ENCODE data around the gene ELMOD3. TPM values are rescaled to one million over a fixed set of nuclear protein-coding genes. Genes with fewer than 3 reads are reported as not detected.

The ELMOD3 gene
- total and polyA plus RNA-seq, 4 donors: 5.5 to 15.8 (median 8.0) TPM

- H3K36me3 ChIP-seq (ENCODE audit: control insufficient read depth in 4 of 4, insufficient read depth in 3 of 4, low read depth in 1 of 4, low read length in 3 of 4): peaks cover 0 to 12% (median 6%) of the 10 kb centered on the region in 4 donors
- no peak overlapping the region for H3K4me3 ChIP-seq (ENCODE audit: low read depth in 1 of 3, low read length in 3 of 3)
- no peak overlapping the region for H3K27ac ChIP-seq (ENCODE audit: low read depth in 1 of 2, low read length in 2 of 2)
- TF ChIP-seq MAX (IDR thresholded peaks at IDR 0.05) (no peak), NR2F2 (IDR thresholded peaks at IDR 0.05) (no peak), HNF4G (IDR thresholded peaks at IDR 0.05) (no peak), GABPA (IDR thresholded peaks at IDR 0.05 in 1 of 2, conservative IDR thresholded peaks at IDR 0.05 in 1 of 2) (no peak), JUND (IDR thresholded peaks at IDR 0.05) (no peak), CTCF (IDR thresholded peaks at IDR 0.05; ENCODE audit: low read depth, low read length, missing input control) (no peak), RXRA (IDR thresholded peaks at IDR 0.05) (no peak), REST (IDR thresholded peaks at IDR 0.05) (no peak), ATF3 (IDR thresholded peaks at IDR 0.05) (no peak), FOXA1 (IDR thresholded peaks at IDR 0.05) (no peak), ZBTB33 (IDR thresholded peaks at IDR 0.05) (no peak), HNF4A (conservative IDR thresholded peaks at IDR 0.05) (no peak), FOXA2 (IDR thresholded peaks at IDR 0.05) (no peak), YY1 (IDR thresholded peaks at IDR 0.05) (no peak), EGR1 (IDR thresholded peaks at IDR 0.05; ENCODE audit: low read depth in 2 of 2) (no peak), RAD21 (IDR thresholded peaks at IDR 0.05) (no peak), TAF1 (conservative IDR thresholded peaks at IDR 0.05) (no peak)
- peaks cover 6 to 24% (median 16%) of the 10 kb centered on the region in 4 donors for H3K4me1 ChIP-seq (ENCODE audit: control insufficient read depth in 4 of 4, insufficient read depth in 4 of 4, low read length in 3 of 4)
- WGBS: 95% methylated on average over 2 of the region's 2 CpGs
- no peaks in the 10 kb centered on the region for H3K9me3 ChIP-seq (ENCODE audit: control insufficient read depth in 4 of 4, low read length in 3 of 4)
- DNase-seq (ENCODE audit: low spot score): no peak
- no peak overlapping the region for H3K9ac ChIP-seq (ENCODE audit: low read depth in 1 of 2, low read length in 2 of 2)
- no peaks in the 10 kb centered on the region for H3K27me3 ChIP-seq (ENCODE audit: control insufficient read depth in 4 of 4, insufficient read depth in 4 of 4, low read length in 3 of 4)
Observed at GRCh38 chr2:85356186-85356585, 1.6 kb downstream of the ELMOD3 start.
